HL-60 (cell line): ENCODE measurements around the gene IAH1.

Experiments
- DNase-seq, 2 experiments: peaks; one replicate each; pipeline ENCODE4 v3.0.0-alpha.2; 2010 to 2020; ENCODE audit warnings: low read depth in 1 of 2, low spot score in 1 of 2
- H3K27ac ChIP-seq: fragments of 250-450 bp; sonication (Bioruptor Pico); replicated peaks from 2 replicates; pipeline ENCODE4 v1.5.1; 2020; ENCODE audit warnings: mild to moderate bottlenecking, moderate library complexity
- H3K27me3 ChIP-seq: fragments of 250-450 bp; sonication (Bioruptor Pico); 2 replicates; pipeline ENCODE4 v1.5.1; 2021; ENCODE audit warnings: mild to moderate bottlenecking, moderate library complexity; ENCODE audit not compliant: insufficient read depth, poor library complexity, severe bottlenecking
- H3K4me3 ChIP-seq: replicated peaks from 2 replicates; pipeline ENCODE4 v1.5.1; 2011; ENCODE audit warnings: mild to moderate bottlenecking, control low read depth, low read length; ENCODE audit not compliant: insufficient read depth
- GABPA ChIP-seq: IDR thresholded peaks from 2 replicates; pipeline ENCODE4 v1.6.1; 2012; ENCODE audit warnings: low read depth
- POLR2AphosphoS5 ChIP-seq: IDR thresholded peaks from 2 replicates; pipeline ENCODE4 v1.6.1; 2012; ENCODE audit warnings: low read depth
- SPI1 ChIP-seq: IDR thresholded peaks from 2 replicates; pipeline ENCODE4 v1.6.1; 2012; ENCODE audit warnings: low read depth, mild to moderate bottlenecking, borderline replicate concordance
- TF ChIP-seq, protein P1 (sequence below): IDR thresholded peaks from one replicate; pipeline ENCODE4 v1.5.1; 2011; ENCODE audit warnings: low read length, control low read depth, inconsistent platforms; ENCODE audit not compliant: insufficient read depth
- TF ChIP-seq, protein P2 (sequence below): IDR thresholded peaks from 2 replicates; pipeline ENCODE4 v1.6.1; 2012; ENCODE audit warnings: low read depth; ENCODE audit not compliant: insufficient replicate concordance

The IAH1 gene

DNA sequence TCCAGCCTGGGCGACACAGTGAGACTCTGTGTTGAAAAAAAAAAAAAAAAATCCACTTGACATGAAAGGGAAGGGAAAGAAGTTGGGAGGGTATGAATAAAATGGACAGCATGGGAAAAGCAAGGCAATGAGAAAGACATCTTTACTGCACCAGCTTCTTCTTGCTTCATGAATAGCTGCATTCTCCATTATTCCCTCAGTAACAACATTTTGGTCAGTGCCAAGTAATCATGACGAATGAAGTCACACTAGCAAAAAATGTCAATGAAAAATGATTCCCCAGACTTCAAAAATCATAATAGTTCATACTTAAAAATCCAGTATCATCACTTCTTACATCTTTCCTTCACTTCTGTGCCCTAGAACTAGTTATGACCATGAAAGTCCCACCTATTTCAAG is 50.9 kb downstream of the IAH1 start:
- no peaks in the 10 kb centered on the region for H3K27me3 ChIP-seq
- DNase-seq, result no peak
- H3K4me3 ChIP-seq, result no peak overlapping the region
- TF ChIP-seq, protein P1, sequence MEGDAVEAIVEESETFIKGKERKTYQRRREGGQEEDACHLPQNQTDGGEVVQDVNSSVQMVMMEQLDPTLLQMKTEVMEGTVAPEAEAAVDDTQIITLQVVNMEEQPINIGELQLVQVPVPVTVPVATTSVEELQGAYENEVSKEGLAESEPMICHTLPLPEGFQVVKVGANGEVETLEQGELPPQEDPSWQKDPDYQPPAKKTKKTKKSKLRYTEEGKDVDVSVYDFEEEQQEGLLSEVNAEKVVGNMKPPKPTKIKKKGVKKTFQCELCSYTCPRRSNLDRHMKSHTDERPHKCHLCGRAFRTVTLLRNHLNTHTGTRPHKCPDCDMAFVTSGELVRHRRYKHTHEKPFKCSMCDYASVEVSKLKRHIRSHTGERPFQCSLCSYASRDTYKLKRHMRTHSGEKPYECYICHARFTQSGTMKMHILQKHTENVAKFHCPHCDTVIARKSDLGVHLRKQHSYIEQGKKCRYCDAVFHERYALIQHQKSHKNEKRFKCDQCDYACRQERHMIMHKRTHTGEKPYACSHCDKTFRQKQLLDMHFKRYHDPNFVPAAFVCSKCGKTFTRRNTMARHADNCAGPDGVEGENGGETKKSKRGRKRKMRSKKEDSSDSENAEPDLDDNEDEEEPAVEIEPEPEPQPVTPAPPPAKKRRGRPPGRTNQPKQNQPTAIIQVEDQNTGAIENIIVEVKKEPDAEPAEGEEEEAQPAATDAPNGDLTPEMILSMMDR, result no peak
- TF ChIP-seq SPI1, result no peak
- TF ChIP-seq, protein P2, sequence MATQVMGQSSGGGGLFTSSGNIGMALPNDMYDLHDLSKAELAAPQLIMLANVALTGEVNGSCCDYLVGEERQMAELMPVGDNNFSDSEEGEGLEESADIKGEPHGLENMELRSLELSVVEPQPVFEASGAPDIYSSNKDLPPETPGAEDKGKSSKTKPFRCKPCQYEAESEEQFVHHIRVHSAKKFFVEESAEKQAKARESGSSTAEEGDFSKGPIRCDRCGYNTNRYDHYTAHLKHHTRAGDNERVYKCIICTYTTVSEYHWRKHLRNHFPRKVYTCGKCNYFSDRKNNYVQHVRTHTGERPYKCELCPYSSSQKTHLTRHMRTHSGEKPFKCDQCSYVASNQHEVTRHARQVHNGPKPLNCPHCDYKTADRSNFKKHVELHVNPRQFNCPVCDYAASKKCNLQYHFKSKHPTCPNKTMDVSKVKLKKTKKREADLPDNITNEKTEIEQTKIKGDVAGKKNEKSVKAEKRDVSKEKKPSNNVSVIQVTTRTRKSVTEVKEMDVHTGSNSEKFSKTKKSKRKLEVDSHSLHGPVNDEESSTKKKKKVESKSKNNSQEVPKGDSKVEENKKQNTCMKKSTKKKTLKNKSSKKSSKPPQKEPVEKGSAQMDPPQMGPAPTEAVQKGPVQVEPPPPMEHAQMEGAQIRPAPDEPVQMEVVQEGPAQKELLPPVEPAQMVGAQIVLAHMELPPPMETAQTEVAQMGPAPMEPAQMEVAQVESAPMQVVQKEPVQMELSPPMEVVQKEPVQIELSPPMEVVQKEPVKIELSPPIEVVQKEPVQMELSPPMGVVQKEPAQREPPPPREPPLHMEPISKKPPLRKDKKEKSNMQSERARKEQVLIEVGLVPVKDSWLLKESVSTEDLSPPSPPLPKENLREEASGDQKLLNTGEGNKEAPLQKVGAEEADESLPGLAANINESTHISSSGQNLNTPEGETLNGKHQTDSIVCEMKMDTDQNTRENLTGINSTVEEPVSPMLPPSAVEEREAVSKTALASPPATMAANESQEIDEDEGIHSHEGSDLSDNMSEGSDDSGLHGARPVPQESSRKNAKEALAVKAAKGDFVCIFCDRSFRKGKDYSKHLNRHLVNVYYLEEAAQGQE, result no peak
- TF ChIP-seq GABPA, result no peak
- TF ChIP-seq POLR2AphosphoS5, result no peak
- no peak overlapping the region for H3K27ac ChIP-seq

DNA sequence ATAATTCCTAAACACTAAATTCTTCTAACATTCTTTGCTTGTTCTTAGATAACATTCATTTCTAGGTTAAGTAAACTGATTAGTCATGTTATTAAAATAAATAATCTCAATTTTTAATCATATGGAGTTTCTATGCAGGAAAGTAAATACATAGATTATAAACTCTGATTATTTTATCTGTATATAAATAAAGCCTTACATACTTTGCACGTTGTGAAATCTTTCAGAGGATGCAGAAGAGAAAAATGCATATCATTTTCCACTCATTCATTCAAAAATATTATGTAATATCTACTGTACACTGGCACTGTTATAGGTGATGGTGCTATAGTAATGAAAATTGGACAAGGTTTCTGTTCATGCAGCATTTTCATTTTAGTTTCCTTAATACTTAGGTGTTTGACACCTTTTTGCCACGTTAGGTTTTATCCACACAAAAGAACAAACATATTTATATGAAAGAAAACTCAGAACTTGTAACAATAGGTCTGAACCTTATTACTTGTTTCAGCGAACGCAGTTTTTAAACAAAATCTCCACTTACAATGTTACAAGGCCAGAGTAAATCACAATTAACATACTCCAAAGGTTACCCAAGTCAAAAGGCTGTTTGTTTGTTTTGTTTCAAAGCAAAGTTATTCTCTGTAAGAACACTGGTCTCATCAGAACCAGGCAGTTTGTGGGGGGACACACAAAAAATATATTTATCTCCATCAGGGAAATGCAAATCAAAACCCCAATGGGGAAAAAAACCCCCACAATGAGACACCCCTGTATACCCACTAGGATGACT is 53.8 kb downstream of the IAH1 start:
- TF ChIP-seq, protein P1, result no peak
- TF ChIP-seq SPI1 (no peak), POLR2AphosphoS5 (no peak), GABPA (no peak)
- TF ChIP-seq, protein P2, result no peak

DNA sequence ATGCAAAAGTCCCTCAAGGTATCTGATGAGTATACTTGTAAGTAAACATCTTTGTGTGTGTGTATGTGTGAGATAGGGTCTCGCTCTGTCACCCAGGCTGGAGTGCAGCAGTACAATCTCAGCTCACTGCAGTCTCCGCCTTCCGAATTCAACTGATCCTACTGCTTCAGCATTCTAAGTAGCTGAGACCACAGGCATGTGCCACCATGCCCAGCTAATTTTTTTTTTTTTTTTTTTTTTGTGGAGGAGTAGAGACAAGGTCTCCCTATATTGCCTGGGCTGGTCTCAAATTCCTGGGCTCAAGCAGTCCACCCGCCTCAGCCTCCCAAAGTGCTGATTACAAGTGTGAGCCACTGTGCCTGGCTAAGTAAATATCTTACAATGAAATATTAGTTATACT is 58.1 kb downstream of the IAH1 start:
- TF ChIP-seq, protein P2, result no peak
- TF ChIP-seq POLR2AphosphoS5, result no peak
- TF ChIP-seq, protein P1, result no peak
- no peak for TF ChIP-seq SPI1
- no peak for TF ChIP-seq GABPA
- no peaks in the 10 kb centered on the region for H3K27me3 ChIP-seq
- H3K4me3 ChIP-seq, result no peak overlapping the region
- DNase-seq, result no peak
- no peak overlapping the region for H3K27ac ChIP-seq

More for the DNA sequence above, 53.8 kb downstream of the IAH1 start:
- DNase-seq, result no peak
- Histone ChIP-seq H3K27me3 (no peaks in the 10 kb centered on the region), H3K27ac (no peak overlapping the region), H3K4me3 (no peak overlapping the region)
